ENCODE results near the gene RSPH4A.

- TF ChIP-seq ZBTB6 (tag by site-specific recombination; IDR thresholded peaks at IDR 0.05): no peak
- TF ChIP-seq CTCF (tag by site-specific recombination; IDR thresholded peaks at IDR 0.05): no peak
- no peak for TF ChIP-seq ZNF580 (tag by site-specific recombination; IDR thresholded peaks at IDR 0.05)
- TF ChIP-seq ATF2 (tag by site-specific recombination; IDR thresholded peaks at IDR 0.05; ENCODE audit: low read depth): no peak
- TF ChIP-seq ZBTB8A (tag by site-specific recombination; IDR thresholded peaks at IDR 0.05): no peak
- no peak for TF ChIP-seq ZNF19 (tag by site-specific recombination; IDR thresholded peaks at IDR 0.05; ENCODE audit: low read depth)
- TF ChIP-seq ZNF146 (tag by site-specific recombination; IDR thresholded peaks at IDR 0.05): no peak
- TF ChIP-seq ZNF510 (tag by site-specific recombination; IDR thresholded peaks at IDR 0.05; ENCODE audit: insufficient replicate concordance): no peak
- no peak for TF ChIP-seq YY1 (tag by site-specific recombination; IDR thresholded peaks at IDR 0.05)
- no peak for TF ChIP-seq KLF17 (tag by site-specific recombination; IDR thresholded peaks at IDR 0.05)
- TF ChIP-seq TSHZ1 (tag by site-specific recombination; IDR thresholded peaks at IDR 0.05; ENCODE audit: borderline replicate concordance): no peak
These were observed 47.0 kb downstream of the RSPH4A start for GRCh38 chr6:116663308-116663707.
